HepG2 (cell line): ENCODE measurements around the gene CD81. TPM values are rescaled to one million over a fixed set of nuclear protein-coding genes. Genes with fewer than 3 reads are reported as not detected.

Experiments used
- ATAC-seq: fragments of 200-7000 bp; cut with Tn5 transposase; 3 replicates; pipeline ENCODE4 v1.9.1; 2020; ENCODE audit warnings: mild to moderate bottlenecking, moderate library complexity
- BruUV-seq: library from RNA; stranded (reverse); fragments of 400-500 nt; replicated peaks from 2 replicates; lab custom pipeline; 2021; lab: Mats Ljungman, UMichigan
- CTCF ChIA-PET: fragments of 300-600 bp; formaldehyde crosslinking; extraction: SDS; loops from one replicate; lab custom pipeline; 2021; ENCODE audit warnings: low total read pairs, inconsistent platforms, low intra/inter-chr PET ratio; lab: Yijun Ruan, JAX
- POLR2A ChIA-PET: fragments of 350-600 bp; sonication (Branson Sonifier 250); formaldehyde crosslinking; loops from one replicate; lab custom pipeline; 2020; ENCODE audit warnings: antibody characterized with exemption, inconsistent platforms; lab: Yijun Ruan, JAX
- DNase-seq: peaks from one replicate; pipeline ENCODE4 v3.0.0-alpha.2; 2015; ENCODE audit warnings: low spot score
- FAIRE-seq: peaks from 3 replicates; lab custom pipeline; 2011; peaks lifted over from hg19 to GRCh38; lab: Jason Lieb, UNC
- H2AFZ ChIP-seq: one replicate; pipeline ENCODE4 v1.6.1; 2011; ENCODE audit warnings: low read length, inconsistent platforms
- H3K27ac ChIP-seq: fragments of 300-600 bp; 3 replicates; pipeline ENCODE4 v1.8.0; 2011; ENCODE audit warnings: mixed run types, mild to moderate bottlenecking, mixed read lengths, low read length, inconsistent platforms; ENCODE audit not compliant: insufficient read depth; ENCODE audit errors: extremely low read length
- H3K27me3 ChIP-seq, 2 experiments: fragments of 200-600 bp in 1 of 2; 2 replicates in 1 of 2; 3 replicates in 1 of 2; pipeline versions ENCODE4 v1.6.0 to v1.8.0; 2011; ENCODE audit warnings: low read length in 2 of 2, mild to moderate bottlenecking in 2 of 2, moderate library complexity in 2 of 2, inconsistent platforms in 1 of 2; ENCODE audit not compliant: insufficient read depth in 2 of 2, control insufficient read depth in 1 of 2
- H3K36me3 ChIP-seq, 2 experiments: fragments of 200-600 bp in 1 of 2; replicated peaks in 1 of 2; 2 replicates in 1 of 2; 3 replicates in 1 of 2; pipeline versions ENCODE4 v1.5.1 to v1.8.0; 2011; ENCODE audit warnings: low read length in 2 of 2, inconsistent platforms in 1 of 2; ENCODE audit not compliant: insufficient read depth in 2 of 2, control insufficient read depth in 1 of 2
- H3K4me1 ChIP-seq: 2 replicates; pipeline ENCODE4 v1.5.1; 2012; ENCODE audit warnings: low read length, inconsistent platforms; ENCODE audit not compliant: insufficient read depth
- H3K4me2 ChIP-seq: 2 replicates; pipeline ENCODE4 v1.6.0; 2011; ENCODE audit warnings: low read depth, low read length, inconsistent platforms
- H3K4me3 ChIP-seq, 3 experiments: fragments of 200-600 bp in 1 of 3; sonication (generic), shearing (Covaris generic) in 1 of 3; replicated peaks in 1 of 3; 2 replicates each; pipeline ENCODE4 v1.5.1; 2011 to 2016; ENCODE audit warnings: low read length in 3 of 3, inconsistent platforms in 2 of 3, low read depth in 2 of 3, mild to moderate bottlenecking in 2 of 3, control low read depth in 1 of 3, mixed read lengths in 1 of 3; ENCODE audit not compliant: insufficient read depth in 1 of 3
- H3K79me2 ChIP-seq: one replicate; pipeline ENCODE4 v1.6.1; 2011; ENCODE audit warnings: low read length, inconsistent platforms; ENCODE audit not compliant: insufficient read depth
- H3K9ac ChIP-seq: 2 replicates; pipeline ENCODE4 v1.6.0; 2011; ENCODE audit warnings: mild to moderate bottlenecking, low read depth, low read length, inconsistent platforms; ENCODE audit not compliant: insufficient read depth
- H3K9me3 ChIP-seq: 2 replicates; pipeline ENCODE4 v1.5.1; 2012; ENCODE audit warnings: mild to moderate bottlenecking, low read length
- H4K20me1 ChIP-seq: 2 replicates; pipeline ENCODE4 v1.6.0; 2011; ENCODE audit warnings: inconsistent platforms, mild to moderate bottlenecking, low read length, moderate library complexity; ENCODE audit not compliant: insufficient read depth
- ATM ChIP-seq: fragments of 450-650 bp; IDR thresholded peaks from 2 replicates; pipeline ENCODE4 v1.7.1; 2017; ENCODE audit warnings: mild to moderate bottlenecking, borderline replicate concordance
- KDM4B ChIP-seq: sonication (generic); formaldehyde crosslinking; IDR thresholded peaks from 2 replicates; pipeline ENCODE4 v1.4.0; 2020; ENCODE audit warnings: missing genetic modification reagents
- MTA1 ChIP-seq: sonication (generic); formaldehyde crosslinking; IDR thresholded peaks from 2 replicates; pipeline ENCODE4 v1.4.0; 2020; ENCODE audit warnings: missing genetic modification reagents, mild to moderate bottlenecking, borderline replicate concordance
- PCBP1 ChIP-seq: fragments of 200-400 bp; formaldehyde crosslinking; IDR thresholded peaks from 2 replicates; pipeline ENCODE4 v1.6.1; 2017; ENCODE audit warnings: mild to moderate bottlenecking, low read depth, low read length, borderline replicate concordance
- PHF21A ChIP-seq: sonication (generic); formaldehyde crosslinking; IDR thresholded peaks from 2 replicates; pipeline ENCODE4 v1.5.0; 2020; ENCODE audit warnings: mild to moderate bottlenecking, missing genetic modification reagents
- TOE1 ChIP-seq: sonication (generic); formaldehyde crosslinking; IDR thresholded peaks from 2 replicates; pipeline ENCODE4 v1.4.0; 2020; ENCODE audit warnings: mild to moderate bottlenecking, missing genetic modification reagents
- WIZ ChIP-seq: sonication (generic); formaldehyde crosslinking; IDR thresholded peaks from 2 replicates; pipeline ENCODE4 v1.5.1; 2020; ENCODE audit warnings: mild to moderate bottlenecking, missing genetic modification reagents
- ZNF460 ChIP-seq: sonication (generic); formaldehyde crosslinking; IDR thresholded peaks from 2 replicates; pipeline ENCODE4 v1.5.1; 2020; ENCODE audit warnings: missing genetic modification reagents, mild to moderate bottlenecking, borderline replicate concordance
- ZNF510 ChIP-seq: sonication (generic); formaldehyde crosslinking; IDR thresholded peaks from 2 replicates; pipeline ENCODE4 v1.4.0; 2020; ENCODE audit warnings: low read depth, mild to moderate bottlenecking, missing genetic modification reagents
- ZNF660 ChIP-seq: sonication (generic); formaldehyde crosslinking; IDR thresholded peaks from 2 replicates; pipeline ENCODE4 v1.5.1; 2020; ENCODE audit warnings: mild to moderate bottlenecking, low read depth, missing genetic modification reagents, borderline replicate concordance
- ZNF777 ChIP-seq: sonication (generic); formaldehyde crosslinking; IDR thresholded peaks from 2 replicates; pipeline ENCODE4 v1.4.0; 2020; ENCODE audit warnings: missing genetic modification reagents
- WGBS: methylation state at CpG from one replicate; pipeline ENCODE4 v1.1.6; 2017; ENCODE audit warnings: low lambda C conversion rate; 5-methylcytosine and 5-hydroxymethylcytosine counted together
- in situ Hi-C: cut with HindIII; loops from 2 replicates; pipeline ENCODE4 v1.10.0; 2017; ENCODE audit warnings: low pct_unique_long_range_greater_than_20kb; ENCODE audit not compliant: extremely low pct_ligation_motif_present
- intact Hi-C: fragments of 100-400 bp; cut with micrococcal nuclease; formaldehyde crosslinking; loops from one replicate; pipeline ENCODE4 v1.10.0; 2022; ENCODE audit not compliant: unreplicated experiment
- polyA plus RNA-seq, 8 experiments: library from polyadenylated mRNA; depleted of rRNA in 3 of 8; stranded (reverse) in 7 of 8; unstranded in 1 of 8; fragments of >200 nt; fragmentation: Illumina TruSeq in 4 of 8; extraction: Trizol in 4 of 8; gene quantifications; 2 replicates each; pipeline versions ENCODE4 v1.2.1 to v1.2.3, GENCODE V29; 2011 to 2016; ENCODE audit warnings: low read depth in 4 of 8, missing spikeins in 1 of 8, mixed read lengths in 1 of 8; ENCODE audit not compliant: insufficient read depth in 1 of 8
- total RNA-seq, 5 experiments: library from RNA; depleted of rRNA; stranded (reverse); fragments of >200 nt; fragmentation: Illumina TruSeq; extraction: Trizol; gene quantifications; 2 replicates each; pipeline ENCODE4 v1.2.3, GENCODE V29; 2016; ENCODE audit warnings: low read depth in 1 of 5
- TF ChIP-seq, protein P1 (sequence below): sonication (generic); formaldehyde crosslinking; IDR thresholded peaks from 2 replicates; pipeline ENCODE4 v1.5.1; 2020; ENCODE audit warnings: mild to moderate bottlenecking, missing genetic modification reagents, moderate library complexity
- TF ChIP-seq, protein P2 (sequence below): sonication (generic); formaldehyde crosslinking; IDR thresholded peaks from 2 replicates; pipeline ENCODE4 v1.5.0; 2020; ENCODE audit warnings: mild to moderate bottlenecking, missing genetic modification reagents

The CD81 gene
- total and polyA plus RNA-seq, 2 of the 13 experiments (the other 11 are each of a cell fraction or from before 2014, with no cell fraction given) = not detected

DNA sequence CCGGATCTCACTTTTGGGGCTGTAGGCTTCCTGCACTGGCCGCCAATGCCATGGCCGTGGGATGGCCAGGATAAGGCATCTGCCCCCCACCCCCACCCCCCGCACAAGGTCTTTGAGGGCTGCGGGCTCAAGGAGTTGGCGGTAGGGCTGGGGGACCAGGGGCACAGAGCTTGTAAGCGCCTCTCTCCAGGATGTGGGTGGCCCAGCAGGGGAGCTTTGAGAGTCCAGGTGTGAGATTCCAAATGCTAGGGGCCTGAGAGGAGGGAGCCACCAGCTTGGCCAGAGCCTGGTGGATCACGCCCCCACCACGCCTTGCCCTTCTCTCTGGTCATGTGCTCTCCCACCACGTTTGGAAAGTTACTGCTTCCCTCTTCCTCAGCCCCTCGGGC is 5.0 kb downstream of the CD81 start:
- ATAC-seq = no peak
- Histone ChIP-seq H3K36me3 (no peaks in the 10 kb centered on the region), H3K27ac (no peak overlapping the region), H3K4me1 (no peaks in the 10 kb centered on the region), H3K9me3 (no peaks in the 10 kb centered on the region), H3K4me2 (no peak overlapping the region), H3K79me2 (no peaks in the 10 kb centered on the region), H2AFZ (no peak overlapping the region), H4K20me1 (no peaks in the 10 kb centered on the region), H3K9ac (no peak overlapping the region), H3K4me3 (no peak overlapping the region), H3K27me3 (peaks cover 11 to 71% of the 10 kb centered on the region in 2 experiments; a peak in 4 of 5 replicates)
- POLR2A ChIA-PET = no interaction called here
- no peak for DNase-seq
- in situ Hi-C loops = no loop called here
- WGBS = 18% methylated on average over 9 of the region's 11 CpGs
- TF ChIP-seq KDM4B (CRISPR knock-in tag) (no peak), WIZ (CRISPR knock-in tag) (no peak), ZNF660 (CRISPR knock-in tag) (no peak), PHF21A (CRISPR knock-in tag) (no peak), ZNF777 (CRISPR knock-in tag) (no peak), ZNF460 (CRISPR knock-in tag) (no peak), ATM (no peak), TOE1 (CRISPR knock-in tag) (no peak), MTA1 (no peak), ZNF510 (CRISPR knock-in tag) (no peak), PCBP1 (no peak)
- TF ChIP-seq, protein P1, sequence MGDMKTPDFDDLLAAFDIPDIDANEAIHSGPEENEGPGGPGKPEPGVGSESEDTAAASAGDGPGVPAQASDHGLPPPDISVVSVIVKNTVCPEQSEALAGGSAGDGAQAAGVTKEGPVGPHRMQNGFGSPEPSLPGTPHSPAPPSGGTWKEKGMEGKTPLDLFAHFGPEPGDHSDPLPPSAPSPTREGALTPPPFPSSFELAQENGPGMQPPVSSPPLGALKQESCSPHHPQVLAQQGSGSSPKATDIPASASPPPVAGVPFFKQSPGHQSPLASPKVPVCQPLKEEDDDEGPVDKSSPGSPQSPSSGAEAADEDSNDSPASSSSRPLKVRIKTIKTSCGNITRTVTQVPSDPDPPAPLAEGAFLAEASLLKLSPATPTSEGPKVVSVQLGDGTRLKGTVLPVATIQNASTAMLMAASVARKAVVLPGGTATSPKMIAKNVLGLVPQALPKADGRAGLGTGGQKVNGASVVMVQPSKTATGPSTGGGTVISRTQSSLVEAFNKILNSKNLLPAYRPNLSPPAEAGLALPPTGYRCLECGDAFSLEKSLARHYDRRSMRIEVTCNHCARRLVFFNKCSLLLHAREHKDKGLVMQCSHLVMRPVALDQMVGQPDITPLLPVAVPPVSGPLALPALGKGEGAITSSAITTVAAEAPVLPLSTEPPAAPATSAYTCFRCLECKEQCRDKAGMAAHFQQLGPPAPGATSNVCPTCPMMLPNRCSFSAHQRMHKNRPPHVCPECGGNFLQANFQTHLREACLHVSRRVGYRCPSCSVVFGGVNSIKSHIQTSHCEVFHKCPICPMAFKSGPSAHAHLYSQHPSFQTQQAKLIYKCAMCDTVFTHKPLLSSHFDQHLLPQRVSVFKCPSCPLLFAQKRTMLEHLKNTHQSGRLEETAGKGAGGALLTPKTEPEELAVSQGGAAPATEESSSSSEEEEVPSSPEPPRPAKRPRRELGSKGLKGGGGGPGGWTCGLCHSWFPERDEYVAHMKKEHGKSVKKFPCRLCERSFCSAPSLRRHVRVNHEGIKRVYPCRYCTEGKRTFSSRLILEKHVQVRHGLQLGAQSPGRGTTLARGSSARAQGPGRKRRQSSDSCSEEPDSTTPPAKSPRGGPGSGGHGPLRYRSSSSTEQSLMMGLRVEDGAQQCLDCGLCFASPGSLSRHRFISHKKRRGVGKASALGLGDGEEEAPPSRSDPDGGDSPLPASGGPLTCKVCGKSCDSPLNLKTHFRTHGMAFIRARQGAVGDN = no peak
- TF ChIP-seq, protein P2, sequence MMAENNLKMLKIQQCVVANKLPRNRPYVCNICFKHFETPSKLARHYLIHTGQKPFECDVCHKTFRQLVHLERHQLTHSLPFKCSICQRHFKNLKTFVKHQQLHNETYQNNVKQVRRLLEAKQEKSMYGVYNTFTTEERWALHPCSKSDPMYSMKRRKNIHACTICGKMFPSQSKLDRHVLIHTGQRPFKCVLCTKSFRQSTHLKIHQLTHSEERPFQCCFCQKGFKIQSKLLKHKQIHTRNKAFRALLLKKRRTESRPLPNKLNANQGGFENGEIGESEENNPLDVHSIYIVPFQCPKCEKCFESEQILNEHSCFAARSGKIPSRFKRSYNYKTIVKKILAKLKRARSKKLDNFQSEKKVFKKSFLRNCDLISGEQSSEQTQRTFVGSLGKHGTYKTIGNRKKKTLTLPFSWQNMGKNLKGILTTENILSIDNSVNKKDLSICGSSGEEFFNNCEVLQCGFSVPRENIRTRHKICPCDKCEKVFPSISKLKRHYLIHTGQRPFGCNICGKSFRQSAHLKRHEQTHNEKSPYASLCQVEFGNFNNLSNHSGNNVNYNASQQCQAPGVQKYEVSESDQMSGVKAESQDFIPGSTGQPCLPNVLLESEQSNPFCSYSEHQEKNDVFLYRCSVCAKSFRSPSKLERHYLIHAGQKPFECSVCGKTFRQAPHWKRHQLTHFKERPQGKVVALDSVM (CRISPR knock-in tag) = no peak
- no TSS peak for BruUV-seq
- FAIRE-seq = no peak
- intact Hi-C loops = no loop called here
- CTCF ChIA-PET = no interaction called here
